ENCODE data around the gene C1QTNF4. TPM values are rescaled to one million over a fixed set of nuclear protein-coding genes. Genes with fewer than 3 reads are reported as not detected.

The C1QTNF4 gene
- total and polyA plus RNA-seq, 9 of the 15 experiments (the other 6 are each of a cell fraction or from before 2014, with no cell fraction given) = not detected

DNA sequence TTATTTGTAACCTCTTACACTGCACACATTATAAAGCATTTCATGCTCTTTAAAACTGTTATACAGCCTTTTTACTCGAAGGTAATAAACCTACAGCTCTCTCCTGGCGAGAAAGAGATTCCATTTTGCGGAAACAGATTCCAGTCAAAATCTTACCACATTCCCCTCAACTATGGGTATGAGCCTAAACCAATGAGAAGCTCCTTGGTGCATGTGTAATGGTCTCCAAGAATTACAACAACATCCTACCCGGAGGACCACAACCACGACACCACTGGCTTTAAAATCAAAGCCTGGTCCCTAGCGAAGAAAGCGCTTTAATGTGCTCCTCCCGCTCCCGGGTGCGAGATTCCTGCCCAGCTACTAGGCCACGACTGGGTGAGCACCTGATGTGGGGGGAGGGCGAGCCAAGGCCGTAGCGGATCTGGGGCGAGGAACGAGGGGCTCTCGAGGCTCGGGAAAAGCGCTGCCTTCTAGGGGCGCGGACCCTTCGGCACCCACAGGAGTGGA lies 42.1 kb downstream of the C1QTNF4 start (continued):
- TF ChIP-seq ERF (CRISPR knock-in tag; IDR thresholded peaks at IDR 0.05) = no peak
- TF ChIP-seq EP400 (IDR thresholded peaks at IDR 0.05) = no peak
- TF ChIP-seq HDAC6 (IDR thresholded peaks at IDR 0.05; ENCODE audit: low read depth, low read length) = no peak
- TF ChIP-seq ZNF436 (CRISPR knock-in tag; IDR thresholded peaks at IDR 0.05) = no peak
- TF ChIP-seq ILF3 (IDR thresholded peaks at IDR 0.05; ENCODE audit: borderline replicate concordance) = no peak
- no peak for TF ChIP-seq ZNF174 (CRISPR knock-in tag; IDR thresholded peaks at IDR 0.05)
- TF ChIP-seq BRD9 (IDR thresholded peaks at IDR 0.05; ENCODE audit: low read depth, partially characterized antibody) = no peak
- no peak for TF ChIP-seq ZNF133 (CRISPR knock-in tag; IDR thresholded peaks at IDR 0.05)
- TF ChIP-seq ZFPM2 (CRISPR knock-in tag; IDR thresholded peaks at IDR 0.05) = no peak
- TF ChIP-seq GATAD2A (IDR thresholded peaks at IDR 0.05) = no peak
- no peak for TF ChIP-seq TEAD1 (CRISPR knock-in tag; IDR thresholded peaks at IDR 0.05)
- no peak for TF ChIP-seq BCL6 (CRISPR knock-in tag; IDR thresholded peaks at IDR 0.05)
- TF ChIP-seq, protein P1, sequence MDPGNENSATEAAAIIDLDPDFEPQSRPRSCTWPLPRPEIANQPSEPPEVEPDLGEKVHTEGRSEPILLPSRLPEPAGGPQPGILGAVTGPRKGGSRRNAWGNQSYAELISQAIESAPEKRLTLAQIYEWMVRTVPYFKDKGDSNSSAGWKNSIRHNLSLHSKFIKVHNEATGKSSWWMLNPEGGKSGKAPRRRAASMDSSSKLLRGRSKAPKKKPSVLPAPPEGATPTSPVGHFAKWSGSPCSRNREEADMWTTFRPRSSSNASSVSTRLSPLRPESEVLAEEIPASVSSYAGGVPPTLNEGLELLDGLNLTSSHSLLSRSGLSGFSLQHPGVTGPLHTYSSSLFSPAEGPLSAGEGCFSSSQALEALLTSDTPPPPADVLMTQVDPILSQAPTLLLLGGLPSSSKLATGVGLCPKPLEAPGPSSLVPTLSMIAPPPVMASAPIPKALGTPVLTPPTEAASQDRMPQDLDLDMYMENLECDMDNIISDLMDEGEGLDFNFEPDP (CRISPR knock-in tag; IDR thresholded peaks at IDR 0.05) = no peak
- TF ChIP-seq ZNF644 (tag; IDR thresholded peaks at IDR 0.05; ENCODE audit: low read depth) = no peak
- no peak for TF ChIP-seq ZNF584 (CRISPR knock-in tag; IDR thresholded peaks at IDR 0.05; ENCODE audit: low read depth)
- TF ChIP-seq ZNF41 (CRISPR knock-in tag; conservative IDR thresholded peaks at IDR 0.05) = no peak
- TF ChIP-seq, protein P2, sequence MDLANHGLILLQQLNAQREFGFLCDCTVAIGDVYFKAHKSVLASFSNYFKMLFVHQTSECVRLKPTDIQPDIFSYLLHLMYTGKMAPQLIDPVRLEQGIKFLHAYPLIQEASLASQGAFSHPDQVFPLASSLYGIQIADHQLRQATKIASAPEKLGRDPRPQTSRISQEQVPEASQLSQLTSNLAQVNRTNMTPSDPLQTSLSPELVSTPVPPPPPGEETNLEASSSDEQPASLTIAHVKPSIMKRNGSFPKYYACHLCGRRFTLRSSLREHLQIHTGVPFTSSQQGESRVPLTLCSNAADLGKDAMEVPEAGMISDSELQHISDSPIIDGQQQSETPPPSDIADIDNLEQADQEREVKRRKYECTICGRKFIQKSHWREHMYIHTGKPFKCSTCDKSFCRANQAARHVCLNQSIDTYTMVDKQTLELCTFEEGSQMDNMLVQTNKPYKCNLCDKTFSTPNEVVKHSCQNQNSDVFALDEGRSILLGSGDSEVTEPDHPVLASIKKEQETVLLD (IDR thresholded peaks at IDR 0.05) = no peak
- TF ChIP-seq PTTG1 (tag; IDR thresholded peaks at IDR 0.05; ENCODE audit: low read depth) = no peak
- TF ChIP-seq, protein P3, sequence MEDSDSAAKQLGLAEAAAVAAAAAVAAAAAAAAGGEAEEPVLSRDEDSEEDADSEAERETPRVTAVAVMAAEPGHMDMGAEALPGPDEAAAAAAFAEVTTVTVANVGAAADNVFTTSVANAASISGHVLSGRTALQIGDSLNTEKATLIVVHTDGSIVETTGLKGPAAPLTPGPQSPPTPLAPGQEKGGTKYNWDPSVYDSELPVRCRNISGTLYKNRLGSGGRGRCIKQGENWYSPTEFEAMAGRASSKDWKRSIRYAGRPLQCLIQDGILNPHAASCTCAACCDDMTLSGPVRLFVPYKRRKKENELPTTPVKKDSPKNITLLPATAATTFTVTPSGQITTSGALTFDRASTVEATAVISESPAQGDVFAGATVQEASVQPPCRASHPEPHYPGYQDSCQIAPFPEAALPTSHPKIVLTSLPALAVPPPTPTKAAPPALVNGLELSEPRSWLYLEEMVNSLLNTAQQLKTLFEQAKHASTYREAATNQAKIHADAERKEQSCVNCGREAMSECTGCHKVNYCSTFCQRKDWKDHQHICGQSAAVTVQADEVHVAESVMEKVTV (CRISPR knock-in tag; IDR thresholded peaks at IDR 0.05) = no peak
- no peak for TF ChIP-seq PHB2 (IDR thresholded peaks at IDR 0.05; ENCODE audit: low read depth)
- TF ChIP-seq STAT5B (CRISPR knock-in tag; IDR thresholded peaks at IDR 0.05) = no peak
- no peak for TF ChIP-seq ZSCAN29 (IDR thresholded peaks at IDR 0.05)
- 0 out of 2 replicates have a peak, but pooled peaks have one; percentile 33 for TF ChIP-seq KAT7 (CRISPR knock-in tag; IDR thresholded peaks at IDR 0.05; ENCODE audit: borderline replicate concordance)
- TF ChIP-seq CEBPG (CRISPR knock-in tag; IDR thresholded peaks at IDR 0.05) = no peak
- TF ChIP-seq CEBPG (tag; conservative IDR thresholded peaks at IDR 0.05 in 1 of 2, IDR thresholded peaks at IDR 0.05 in 1 of 2) = no peak
- TF ChIP-seq, protein P4, sequence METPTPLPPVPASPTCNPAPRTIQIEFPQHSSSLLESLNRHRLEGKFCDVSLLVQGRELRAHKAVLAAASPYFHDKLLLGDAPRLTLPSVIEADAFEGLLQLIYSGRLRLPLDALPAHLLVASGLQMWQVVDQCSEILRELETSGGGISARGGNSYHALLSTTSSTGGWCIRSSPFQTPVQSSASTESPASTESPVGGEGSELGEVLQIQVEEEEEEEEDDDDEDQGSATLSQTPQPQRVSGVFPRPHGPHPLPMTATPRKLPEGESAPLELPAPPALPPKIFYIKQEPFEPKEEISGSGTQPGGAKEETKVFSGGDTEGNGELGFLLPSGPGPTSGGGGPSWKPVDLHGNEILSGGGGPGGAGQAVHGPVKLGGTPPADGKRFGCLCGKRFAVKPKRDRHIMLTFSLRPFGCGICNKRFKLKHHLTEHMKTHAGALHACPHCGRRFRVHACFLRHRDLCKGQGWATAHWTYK (CRISPR knock-in tag; IDR thresholded peaks at IDR 0.05) = 0 out of 2 replicates have a peak, but pooled peaks have one; percentile 19
- TF ChIP-seq ZNF785 (CRISPR knock-in tag; IDR thresholded peaks at IDR 0.05) = no peak

Data from K562 (cell line).